ENCODE data around the gene ANAPC5.
"Not testable (repeated sequence)": the region's sequence is repeated elsewhere in the genome, so short reads cannot be mapped to it uniquely, and the experiment has no call there.

GRCh38 chr12:121281116-121281515 is 71.1 kb downstream of the ANAPC5 start:
- not testable (repeated sequence) for TF ChIP-seq CTCF, POLR2AphosphoS5 (IDR thresholded peaks at IDR 0.05)

Data from esophagus muscularis mucosa (tissue), 3 donors.